ENCODE results near the gene SRMS. TPM values are rescaled to one million over a fixed set of nuclear protein-coding genes. Genes with fewer than 3 reads are reported as not detected.

Gene SRMS
- total RNA-seq, 1 donor from 2014 or later = not detected

DNA sequence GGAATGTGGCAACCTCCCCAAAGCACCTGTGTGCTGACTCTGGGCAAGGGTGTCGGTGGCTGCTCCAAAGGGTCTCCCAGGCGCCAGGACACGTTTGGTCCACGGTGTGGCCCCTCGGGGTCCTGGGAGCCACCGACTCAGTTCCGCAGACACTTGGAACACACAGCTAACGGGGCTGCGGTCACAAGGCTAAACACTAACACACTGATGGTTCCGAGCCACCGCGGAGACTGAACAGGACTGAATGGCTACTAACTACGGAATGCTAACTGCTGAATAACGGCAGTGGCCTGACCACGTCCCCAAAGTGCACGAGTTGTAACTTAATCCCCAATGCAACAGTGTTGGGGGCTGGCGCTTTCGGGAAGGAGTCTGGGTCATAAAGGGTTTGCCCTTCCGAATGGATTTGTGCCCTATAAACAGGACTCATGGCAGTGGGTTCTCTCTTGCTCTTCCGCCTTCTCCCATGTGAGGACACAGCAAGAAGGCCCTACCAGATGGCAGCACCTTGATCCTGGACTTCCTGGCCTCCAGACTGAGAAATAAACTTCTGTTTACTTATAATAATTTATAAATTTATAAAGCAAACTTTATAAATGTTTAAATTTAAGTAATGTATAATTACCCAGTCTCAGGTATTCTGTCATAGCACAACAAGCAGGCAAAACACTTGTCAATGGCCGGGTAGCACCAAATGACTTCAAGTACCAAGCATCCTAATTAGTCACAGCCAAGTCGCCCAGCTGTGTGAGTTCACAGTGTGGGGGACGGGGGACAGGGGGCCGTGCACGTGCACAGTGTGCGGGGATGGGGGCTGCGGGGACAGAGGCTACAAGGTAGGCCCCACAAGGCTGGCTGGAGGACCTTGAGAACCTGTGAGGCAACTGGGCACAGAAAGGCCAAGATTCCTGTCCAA, 46.4 kb downstream of the SRMS start:
- DNase-seq (ENCODE audit: low spot score in 2 of 2) = no peak
- Histone ChIP-seq H3K9me3 (peaks cover 0 to 11% of the 10 kb centered on the region in 2 donors), H3K4me3 (no peak overlapping the region), H3K27ac (no peak overlapping the region), H3K27me3 (peaks cover 9% of the 10 kb centered on the region), H3K4me1 (peaks cover 0 to 7% of the 10 kb centered on the region in 2 donors), H3K36me3 (no peaks in the 10 kb centered on the region)
- intact Hi-C loops (cut with DNase I) = no loop called here
- TF ChIP-seq, protein P1, sequence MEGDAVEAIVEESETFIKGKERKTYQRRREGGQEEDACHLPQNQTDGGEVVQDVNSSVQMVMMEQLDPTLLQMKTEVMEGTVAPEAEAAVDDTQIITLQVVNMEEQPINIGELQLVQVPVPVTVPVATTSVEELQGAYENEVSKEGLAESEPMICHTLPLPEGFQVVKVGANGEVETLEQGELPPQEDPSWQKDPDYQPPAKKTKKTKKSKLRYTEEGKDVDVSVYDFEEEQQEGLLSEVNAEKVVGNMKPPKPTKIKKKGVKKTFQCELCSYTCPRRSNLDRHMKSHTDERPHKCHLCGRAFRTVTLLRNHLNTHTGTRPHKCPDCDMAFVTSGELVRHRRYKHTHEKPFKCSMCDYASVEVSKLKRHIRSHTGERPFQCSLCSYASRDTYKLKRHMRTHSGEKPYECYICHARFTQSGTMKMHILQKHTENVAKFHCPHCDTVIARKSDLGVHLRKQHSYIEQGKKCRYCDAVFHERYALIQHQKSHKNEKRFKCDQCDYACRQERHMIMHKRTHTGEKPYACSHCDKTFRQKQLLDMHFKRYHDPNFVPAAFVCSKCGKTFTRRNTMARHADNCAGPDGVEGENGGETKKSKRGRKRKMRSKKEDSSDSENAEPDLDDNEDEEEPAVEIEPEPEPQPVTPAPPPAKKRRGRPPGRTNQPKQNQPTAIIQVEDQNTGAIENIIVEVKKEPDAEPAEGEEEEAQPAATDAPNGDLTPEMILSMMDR (IDR thresholded peaks at IDR 0.05) = no peak

DNA sequence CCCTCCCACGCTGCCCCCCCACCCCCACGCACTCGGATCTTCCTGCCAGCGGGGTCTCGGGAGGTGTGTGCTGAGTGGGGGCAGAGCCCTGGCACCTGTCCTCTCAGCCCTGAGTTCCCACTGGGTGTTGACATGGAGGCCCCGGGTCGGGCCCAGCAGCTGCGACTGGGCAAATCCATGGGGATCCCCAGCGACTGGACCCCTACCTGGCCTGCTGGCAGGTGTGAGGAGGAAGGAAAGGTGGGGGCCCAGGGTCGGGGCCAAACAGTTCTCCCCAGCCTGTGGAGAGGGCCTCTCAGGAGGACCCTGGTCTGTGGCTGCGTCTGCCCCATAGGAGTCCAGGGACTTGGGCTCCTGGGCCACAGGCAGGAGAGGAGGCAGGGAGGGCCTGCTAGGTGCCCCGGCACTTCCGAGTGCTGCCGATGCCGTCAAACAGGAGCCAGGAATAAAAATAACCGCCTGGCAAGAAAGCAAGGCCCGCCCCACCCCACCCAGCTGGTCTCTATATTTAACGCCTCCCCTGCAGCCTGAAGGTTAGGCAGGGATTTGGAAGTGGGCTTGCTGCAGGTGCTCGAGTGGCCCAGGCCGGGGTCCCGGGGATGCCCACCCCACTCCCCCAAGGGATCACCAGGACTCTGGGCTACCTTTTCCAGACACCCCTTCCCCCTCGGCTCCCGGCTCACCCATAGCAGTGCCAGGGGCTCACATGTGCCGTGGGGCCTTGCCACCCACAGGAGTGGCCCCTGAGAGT, 47.2 kb downstream of the SRMS start:
- Histone ChIP-seq H3K27ac (no peak overlapping the region), H3K4me1 (peaks cover 0 to 7% of the 10 kb centered on the region in 2 donors), H3K36me3 (no peaks in the 10 kb centered on the region), H3K4me3 (no peak overlapping the region), H3K27me3 (peaks cover 9% of the 10 kb centered on the region), H3K9me3 (peaks cover 0 to 7% of the 10 kb centered on the region in 2 donors)
- TF ChIP-seq, protein P1 (IDR thresholded peaks at IDR 0.05) = no peak
- intact Hi-C loops (cut with DNase I) = no loop called here
- no peak for DNase-seq (ENCODE audit: low spot score in 2 of 2)

DNA sequence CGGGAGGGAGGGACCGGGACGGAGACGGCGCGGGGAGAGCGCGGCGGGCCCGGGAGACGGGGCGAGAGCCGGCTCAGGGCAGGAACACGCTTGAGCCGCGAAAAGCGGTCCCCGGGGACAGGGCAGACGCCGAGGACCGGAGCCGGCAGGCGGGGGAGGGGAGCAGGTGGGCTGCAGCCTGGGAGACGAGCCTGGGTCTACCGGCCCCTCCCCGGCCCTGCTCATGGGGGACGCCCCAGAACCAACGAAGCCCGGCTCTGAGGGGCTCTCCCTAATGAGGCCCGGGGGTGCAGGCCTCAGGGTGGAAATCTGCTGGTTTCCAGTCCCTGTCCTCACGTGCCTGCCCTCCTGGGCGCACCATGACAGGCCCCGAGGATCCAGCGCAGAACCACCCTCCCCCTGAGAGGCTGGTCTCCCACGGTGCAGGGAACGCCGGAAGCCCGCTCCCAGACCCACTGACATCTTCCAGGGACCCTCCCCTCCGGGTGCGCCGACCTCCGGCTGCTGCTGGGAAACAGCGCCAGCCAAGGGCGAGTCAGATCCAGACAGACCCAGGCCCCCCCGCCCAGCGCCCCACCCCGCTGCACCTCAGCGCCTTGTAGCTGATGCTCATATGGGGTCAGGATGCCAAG, 48.1 kb downstream of the SRMS start:
- Histone ChIP-seq H3K27me3 (peaks cover 9% of the 10 kb centered on the region), H3K4me1 (peaks cover 0 to 7% of the 10 kb centered on the region in 2 donors), H3K36me3 (no peaks in the 10 kb centered on the region), H3K4me3 (peak overlapping the region; percentile 53 to 55), H3K9me3 (no peaks in the 10 kb centered on the region), H3K27ac (no peak overlapping the region)
- no peak for DNase-seq (ENCODE audit: low spot score in 2 of 2)
- intact Hi-C loops (cut with DNase I) = no loop called here
- TF ChIP-seq, protein P1 (IDR thresholded peaks at IDR 0.05) = no peak

DNA sequence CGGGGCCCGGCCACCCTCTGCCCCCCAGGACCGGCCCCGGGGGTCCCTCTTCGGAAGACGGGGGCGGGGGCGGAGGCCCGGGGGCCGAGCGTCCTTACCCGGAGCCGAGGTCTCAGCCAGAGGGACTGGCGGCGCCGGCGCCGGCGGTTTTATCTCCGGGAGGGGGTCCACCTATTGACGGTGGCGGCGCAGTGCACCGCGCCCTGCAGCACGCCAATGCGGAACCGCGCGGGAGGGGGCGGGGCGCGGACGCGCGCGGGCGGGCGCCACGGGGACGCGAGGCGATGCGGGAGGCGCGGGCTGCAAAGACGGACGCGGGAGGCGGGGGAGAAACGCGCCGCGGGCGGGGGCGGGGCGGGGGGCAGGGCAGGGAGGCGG, 48.6 kb downstream of the SRMS start, which contains the start of gene EEF1A2:
EEF1A2 (minus strand) TSS at position 124 of the 378 bp plus-strand sequence. CDS start 1,320 bp downstream, outside the sequence.
- no peak for DNase-seq (ENCODE audit: low spot score in 2 of 2)
- intact Hi-C loops (cut with DNase I) = no loop called here
- Histone ChIP-seq H3K27me3 (peaks cover 9% of the 10 kb centered on the region), H3K9me3 (no peaks in the 10 kb centered on the region), H3K27ac (no peak within 1 kb of the TSS), H3K36me3 (no peaks in the 10 kb centered on the region), H3K4me1 (peaks cover 0 to 7% of the 10 kb centered on the region in 2 donors), H3K4me3 (peak within 1 kb of the TSS; percentile 53 to 55)
- TF ChIP-seq, protein P1 (IDR thresholded peaks at IDR 0.05) = peak in 1 of 3 experiments; percentile 7

All from ascending aorta (tissue), 2 donors.